DMS79 treated with DMSO at 0.1 percent for 48 hours (cell line): ENCODE measurements around the gene MMP20.

Experiments
- DNase-seq: peaks from one replicate; lab custom pipeline; 2025; lab: John Stamatoyannopoulos, UW

Gene MMP20

GRCh38 chr11:102622258-102622657 is 2.9 kb downstream of the MMP20 start:
- DNase-seq, result no peak

GRCh38 chr11:102620818-102621561 is 4.1 kb downstream of the MMP20 start:
- DNase-seq, result no peak

- DNase-seq, result no peak
These were observed 5.0 kb downstream of the MMP20 start for GRCh38 chr11:102620179-102620578.

GRCh38 chr11:102617466-102618008 is 7.6 kb downstream of the MMP20 start:
- no peak for DNase-seq

GRCh38 chr11:102615894-102616432 is 9.2 kb downstream of the MMP20 start:
- DNase-seq, result no peak

- no peak for DNase-seq
These were observed 9.8 kb downstream of the MMP20 start for GRCh38 chr11:102615077-102615893.

GRCh38 chr11:102614485-102614884 is 10.6 kb downstream of the MMP20 start:
- DNase-seq, result no peak

- no peak for DNase-seq
These were observed 11.1 kb downstream of the MMP20 start for GRCh38 chr11:102614031-102614430.

GRCh38 chr11:102613450-102613849 is 11.7 kb downstream of the MMP20 start:
- DNase-seq, result no peak

GRCh38 chr11:102611291-102611690 is 13.8 kb downstream of the MMP20 start:
- no peak for DNase-seq

- DNase-seq, result no peak
These were observed 14.9 kb downstream of the MMP20 start for GRCh38 chr11:102610200-102610599.

- DNase-seq, result no peak
These were observed 16.4 kb downstream of the MMP20 start for GRCh38 chr11:102608699-102609098.

GRCh38 chr11:102604875-102605274 is 20.3 kb downstream of the MMP20 start:
- DNase-seq, result no peak

- no peak for DNase-seq
These were observed 21.1 kb downstream of the MMP20 start for GRCh38 chr11:102604011-102604410.

- no peak for DNase-seq
These were observed 21.6 kb downstream of the MMP20 start for GRCh38 chr11:102603576-102603975.

- DNase-seq, result no peak
These were observed 22.0 kb downstream of the MMP20 start for GRCh38 chr11:102603091-102603490.

- no peak for DNase-seq
These were observed 24.5 kb downstream of the MMP20 start for GRCh38 chr11:102600666-102601065.

GRCh38 chr11:102599642-102600261 is 25.4 kb downstream of the MMP20 start:
- no peak for DNase-seq

- no peak for DNase-seq
These were observed 26.9 kb downstream of the MMP20 start for GRCh38 chr11:102598272-102598671.

GRCh38 chr11:102596578-102596977 is 28.6 kb downstream of the MMP20 start:
- no peak for DNase-seq

GRCh38 chr11:102592634-102593581 is 32.2 kb downstream of the MMP20 start:
- no peak for DNase-seq
